GM21786 (cell line): ENCODE results near the gene REEP3.

ENCODE experiments used
- ATAC-seq: cut with Tn5 transposase; IDR thresholded peaks from one replicate; pipeline ENCODE4 v1.9.1; 2021; ENCODE audit not compliant: unreplicated experiment

REEP3 gene

GRCh38 chr10:63584725-63585035 lies 63.5 kb downstream of the REEP3 start:
- ATAC-seq = no peak

GRCh38 chr10:63585041-63585440 lies 63.8 kb downstream of the REEP3 start:
- ATAC-seq = no peak

- no peak for ATAC-seq
These were observed 64.8 kb downstream of the REEP3 start for GRCh38 chr10:63586043-63586442.

DNA sequence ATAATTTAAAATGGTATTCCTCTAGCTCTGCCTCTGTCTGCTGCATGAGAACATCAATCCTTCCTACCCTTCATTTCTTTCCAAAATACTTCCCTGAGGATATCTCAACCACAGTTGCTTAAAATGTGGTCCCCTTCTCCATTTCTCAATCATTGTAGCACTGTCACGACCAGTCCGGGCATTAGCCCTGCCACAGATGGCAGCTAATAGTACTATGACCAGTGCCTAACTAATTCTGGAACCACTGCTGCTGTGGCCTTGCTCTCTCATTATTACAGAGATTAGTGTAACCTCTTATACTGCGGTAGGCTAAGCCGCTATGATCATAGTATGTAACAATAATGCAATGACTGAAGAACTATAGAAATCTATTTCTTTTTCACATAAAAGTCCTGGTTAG lies 66.0 kb downstream of the REEP3 start:
- no peak for ATAC-seq

GRCh38 chr10:63588436-63589167 lies 67.4 kb downstream of the REEP3 start:
- ATAC-seq = no peak

GRCh38 chr10:63591600-63592379 lies 70.6 kb downstream of the REEP3 start:
- ATAC-seq = no peak

- no peak for ATAC-seq
These were observed 72.4 kb downstream of the REEP3 start for GRCh38 chr10:63593576-63593975.

DNA sequence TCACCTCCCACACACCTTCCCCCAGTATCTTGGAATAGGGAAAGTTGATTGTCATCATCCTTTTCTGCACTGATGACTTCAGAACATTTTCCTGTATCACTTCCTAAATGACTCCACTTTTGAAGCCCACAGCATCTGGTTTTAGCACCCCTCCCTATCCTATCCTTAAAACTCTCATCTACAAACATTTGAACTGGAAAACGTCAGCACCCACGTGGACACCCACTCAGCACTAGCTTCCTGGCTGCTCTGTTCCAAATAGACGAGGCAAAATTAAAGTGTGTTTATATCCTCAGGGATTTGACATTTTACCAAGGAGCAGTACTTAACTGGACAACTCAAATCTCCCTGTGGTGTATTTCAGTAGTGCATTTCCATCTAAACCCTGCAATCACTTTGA lies 73.9 kb downstream of the REEP3 start:
- no peak for ATAC-seq

GRCh38 chr10:63596924-63597323 lies 75.7 kb downstream of the REEP3 start:
- ATAC-seq = no peak

GRCh38 chr10:63600540-63600939 lies 79.3 kb downstream of the REEP3 start:
- no peak for ATAC-seq

- ATAC-seq = peak; percentile 89
These were observed 82.7 kb downstream of the REEP3 start for GRCh38 chr10:63603709-63604445.

DNA sequence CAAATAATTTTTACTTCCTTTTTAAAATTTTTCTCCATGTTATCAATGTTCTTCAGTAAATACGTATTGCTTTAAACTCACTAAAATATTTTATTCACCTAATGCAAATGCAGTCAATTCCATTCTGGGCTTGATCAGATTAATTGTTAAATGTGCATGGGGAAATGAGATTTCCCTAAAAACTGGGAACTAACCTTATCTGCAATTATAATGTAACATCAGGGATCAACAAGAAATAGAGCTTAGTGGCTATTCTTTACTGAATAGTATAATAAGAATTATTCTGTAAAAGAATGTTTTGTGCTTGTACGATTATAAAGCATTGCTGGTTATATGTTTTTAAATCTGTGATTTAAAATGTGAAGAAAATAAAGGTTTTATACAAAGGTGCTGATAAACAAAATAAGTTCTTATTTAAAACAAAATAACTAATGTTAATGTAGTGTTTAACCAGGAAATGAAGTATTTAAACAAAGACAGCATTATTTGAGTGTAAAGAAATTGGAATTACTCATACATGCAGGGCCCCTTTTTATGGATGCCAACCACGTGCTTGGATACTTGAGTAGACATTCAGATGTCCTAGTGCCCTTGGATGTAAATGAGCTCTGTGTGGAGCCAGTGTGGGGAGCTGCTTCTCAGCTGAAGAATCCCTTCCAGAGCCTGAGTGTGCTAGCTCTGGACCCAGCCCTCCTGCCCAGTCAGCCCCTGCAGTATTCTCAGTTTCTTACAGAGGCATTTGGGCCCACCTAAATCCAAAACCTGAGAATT lies 84.2 kb downstream of the REEP3 start:
- no peak for ATAC-seq

DNA sequence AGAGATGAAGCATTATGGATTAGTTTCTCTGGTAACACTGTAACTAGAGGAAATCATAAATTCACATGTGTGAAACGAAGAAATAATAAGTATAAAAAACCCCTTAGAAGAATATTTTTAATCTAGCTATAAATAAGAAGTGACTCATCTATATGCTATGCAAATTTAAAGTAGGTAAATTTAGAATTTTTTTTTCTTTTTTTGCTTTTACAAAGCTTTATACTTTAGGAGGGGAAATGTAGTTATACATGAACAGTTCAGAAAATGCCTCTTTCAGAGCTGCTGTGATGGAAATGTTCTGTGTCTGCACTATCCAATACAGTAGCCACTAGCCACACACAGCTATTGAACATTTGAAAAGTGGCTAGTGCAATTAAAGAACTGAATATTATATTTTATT lies 87.3 kb downstream of the REEP3 start:
- ATAC-seq = no peak

DNA sequence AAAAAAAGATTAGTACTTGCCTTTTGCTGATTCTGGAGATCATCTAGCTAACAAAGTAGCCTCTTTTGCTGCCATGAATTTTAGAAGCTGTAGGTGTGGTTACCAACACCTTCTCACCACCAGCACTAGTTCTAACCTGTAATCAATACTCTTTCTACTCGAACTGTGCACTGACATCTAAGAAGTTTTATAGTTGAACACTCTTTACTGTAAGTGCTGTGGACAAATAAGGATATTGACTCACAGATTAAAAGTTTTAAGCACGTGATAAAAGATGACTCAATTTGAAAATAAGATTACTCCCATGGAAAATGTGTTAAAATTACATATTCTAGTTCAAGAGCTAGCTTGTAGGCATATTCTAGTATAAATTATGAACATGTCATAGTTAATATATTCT lies 89.9 kb downstream of the REEP3 start:
- no peak for ATAC-seq

DNA sequence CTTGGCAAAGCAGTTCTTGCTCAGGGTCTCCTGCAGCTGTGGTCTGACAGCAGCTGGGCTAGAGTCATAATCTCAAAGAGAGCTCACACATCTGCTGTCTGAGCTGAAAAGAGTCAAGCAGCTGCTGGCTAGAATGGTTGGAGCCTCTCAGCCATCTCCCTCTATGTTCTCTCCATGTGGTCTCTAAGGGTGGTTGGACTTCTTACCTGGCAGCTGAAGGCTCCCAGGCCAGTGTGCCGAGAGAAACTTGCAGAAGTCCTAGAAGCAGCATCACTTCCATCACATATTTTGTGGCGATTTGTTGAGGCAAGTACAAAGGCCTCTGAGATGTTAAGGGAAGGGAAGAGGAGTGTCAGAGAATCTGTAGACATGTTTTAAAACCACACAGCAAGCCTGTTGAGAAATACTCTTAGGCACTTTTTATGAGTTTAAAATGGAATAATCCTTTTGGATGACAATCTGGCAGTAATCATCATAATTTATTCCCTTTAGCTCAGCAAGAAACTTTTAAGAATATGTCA lies 93.2 kb downstream of the REEP3 start:
- no peak for ATAC-seq

DNA sequence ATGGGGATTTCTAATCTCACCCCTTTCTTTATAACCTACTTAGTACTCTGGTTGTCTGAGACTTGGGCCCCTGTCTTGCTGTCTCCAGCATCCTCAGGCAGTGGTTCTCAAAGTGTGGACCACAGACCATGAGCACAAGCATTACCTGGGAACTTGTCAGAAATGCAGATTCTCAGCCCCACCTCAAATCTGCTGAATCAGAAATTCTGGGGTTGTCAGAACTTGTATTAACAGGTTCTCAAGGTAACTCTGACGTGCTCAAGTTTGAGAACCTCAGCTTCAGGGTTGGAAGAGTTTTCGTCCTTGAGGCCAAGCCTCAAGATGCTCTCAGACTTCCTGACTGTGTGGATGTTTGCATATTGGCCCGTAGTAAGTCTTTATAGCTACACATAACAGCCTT lies 97.4 kb downstream of the REEP3 start:
- no peak for ATAC-seq

DNA sequence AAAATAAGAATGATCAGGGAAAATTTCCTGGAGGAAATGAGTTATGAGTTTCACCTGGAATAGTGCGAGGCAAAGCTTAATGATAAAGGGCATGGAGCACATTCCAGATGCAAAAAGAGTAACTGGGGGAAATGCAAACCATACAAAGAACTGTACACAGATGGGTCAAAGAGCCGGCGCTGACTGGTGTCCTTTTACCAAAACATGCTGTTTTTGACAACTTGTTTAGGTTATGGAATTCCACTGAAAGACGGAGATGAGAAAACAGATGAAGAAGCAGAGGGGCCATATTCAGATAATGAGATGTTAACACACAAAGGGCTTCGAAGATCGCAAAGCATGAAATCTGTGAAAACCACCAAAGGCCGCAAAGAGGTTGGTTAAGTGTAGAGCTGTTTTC lies 98.2 kb downstream of the REEP3 start:
- ATAC-seq = no peak

GRCh38 chr10:63622097-63622496 lies 100.9 kb downstream of the REEP3 start:
- no peak for ATAC-seq

DNA sequence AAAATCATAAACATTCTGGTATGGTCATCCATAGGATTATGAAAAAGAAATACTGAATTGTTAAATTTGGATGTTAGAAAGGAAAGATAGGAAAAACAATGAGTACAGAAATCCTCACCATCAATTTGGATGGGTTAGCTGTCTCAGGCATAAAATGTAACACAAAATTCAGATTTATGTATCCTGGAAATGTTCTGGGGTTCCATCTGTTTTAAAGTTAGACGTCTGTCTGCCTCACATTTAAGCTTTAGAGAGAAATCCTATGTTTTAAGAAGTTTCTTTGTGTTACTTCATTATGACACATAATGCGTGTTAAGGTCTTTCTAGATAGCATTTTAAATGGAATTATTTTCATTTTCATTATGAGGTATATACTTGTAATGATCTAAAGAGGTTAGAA lies 103.5 kb downstream of the REEP3 start:
- ATAC-seq = no peak

DNA sequence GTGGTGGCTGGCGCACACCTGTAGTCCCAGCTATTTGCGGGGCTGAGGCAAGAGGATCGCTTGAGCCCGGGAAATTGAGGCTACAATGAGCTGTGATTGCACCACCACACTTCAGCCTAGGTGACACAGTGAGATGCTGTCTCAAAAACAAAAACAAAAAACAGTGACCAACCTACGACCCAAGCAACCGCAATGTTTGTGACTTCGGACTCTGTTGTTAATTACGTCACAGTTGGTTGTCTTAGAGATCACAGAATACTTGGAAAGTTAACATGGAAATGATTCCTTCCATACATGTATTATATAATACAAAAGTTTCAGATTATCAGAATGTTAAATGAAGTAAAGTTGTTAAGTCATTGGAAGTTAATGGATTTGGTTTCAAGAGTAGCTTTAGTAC lies 106.2 kb downstream of the REEP3 start:
- ATAC-seq = no peak

DNA sequence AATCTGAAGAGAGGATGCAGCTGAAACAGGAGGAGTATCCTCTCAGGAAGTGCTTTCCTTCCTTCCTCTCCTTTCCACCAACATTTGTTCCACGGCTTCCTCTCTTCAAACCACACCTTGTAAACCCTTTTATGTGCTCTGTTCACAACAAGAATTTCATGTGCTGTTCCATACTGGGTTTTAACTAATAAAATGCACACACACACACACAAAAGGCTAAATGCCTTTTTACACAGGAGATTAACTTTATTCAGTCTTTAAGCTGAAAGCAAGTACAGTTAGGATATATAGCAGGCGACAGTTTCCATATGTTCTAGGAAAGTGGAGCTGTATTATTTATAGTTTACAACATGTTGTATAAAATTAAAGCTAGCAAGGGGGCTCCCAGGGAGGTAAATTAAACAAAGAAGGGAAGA lies 106.7 kb downstream of the REEP3 start:
- no peak for ATAC-seq
